Measurements from ENCODE around the gene C2CD4B. TPM values are rescaled to one million over a fixed set of nuclear protein-coding genes. Genes with fewer than 3 reads are reported as not detected.

Gene C2CD4B
- total RNA-seq, 4 donors from 2014 or later: 1.8 to 9.9 (median 3.5) TPM

DNA sequence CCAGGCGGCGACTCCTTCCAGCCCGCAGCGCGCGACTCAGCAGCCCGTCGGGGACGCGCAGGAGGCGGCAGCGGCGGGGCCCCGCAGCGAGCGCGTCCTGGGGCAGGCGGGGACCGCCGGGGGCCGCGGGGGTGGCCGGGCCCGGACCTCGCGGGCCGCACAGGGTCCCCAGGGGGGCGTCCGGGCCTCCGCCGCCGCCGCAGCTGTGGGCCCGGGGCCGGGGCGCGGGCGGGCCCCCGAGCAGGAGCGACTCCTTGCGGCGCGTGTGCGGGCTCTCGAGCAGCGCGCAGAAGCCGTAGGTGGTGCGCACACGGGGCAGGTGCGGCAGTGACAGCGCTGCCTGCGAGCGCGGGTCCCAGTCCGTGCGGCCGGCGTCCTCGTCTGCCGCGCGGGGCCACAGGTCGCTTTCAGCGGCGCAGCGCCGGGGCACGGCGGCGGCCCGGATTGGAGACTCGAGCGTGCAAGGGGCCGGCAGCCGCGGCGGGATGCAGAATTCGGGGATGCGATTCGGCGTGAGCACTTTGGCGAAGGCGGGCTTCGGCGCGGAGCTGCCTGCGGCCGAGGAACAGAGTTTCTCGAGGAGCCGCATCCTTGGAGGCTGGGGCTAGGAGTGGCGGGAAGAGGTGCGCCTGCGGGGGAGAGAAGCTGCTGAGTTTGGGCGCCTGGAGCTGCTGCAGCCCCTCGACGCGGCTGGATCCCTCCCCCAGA lies 535 bp downstream of the C2CD4B start:
- H3K4me1 ChIP-seq: peaks cover 0 to 6% (median 0%) of the 10 kb centered on the region in 4 donors
- peak in 1 of 3 donors; percentile 58 for DNase-seq
- no peaks in the 10 kb centered on the region for H3K9me3 ChIP-seq
- H3K36me3 ChIP-seq: no peaks in the 10 kb centered on the region
- no peaks in the 10 kb centered on the region for H3K27me3 ChIP-seq
- TF ChIP-seq POLR2A (IDR thresholded peaks at IDR 0.05): no peak
- TF ChIP-seq, protein P1, sequence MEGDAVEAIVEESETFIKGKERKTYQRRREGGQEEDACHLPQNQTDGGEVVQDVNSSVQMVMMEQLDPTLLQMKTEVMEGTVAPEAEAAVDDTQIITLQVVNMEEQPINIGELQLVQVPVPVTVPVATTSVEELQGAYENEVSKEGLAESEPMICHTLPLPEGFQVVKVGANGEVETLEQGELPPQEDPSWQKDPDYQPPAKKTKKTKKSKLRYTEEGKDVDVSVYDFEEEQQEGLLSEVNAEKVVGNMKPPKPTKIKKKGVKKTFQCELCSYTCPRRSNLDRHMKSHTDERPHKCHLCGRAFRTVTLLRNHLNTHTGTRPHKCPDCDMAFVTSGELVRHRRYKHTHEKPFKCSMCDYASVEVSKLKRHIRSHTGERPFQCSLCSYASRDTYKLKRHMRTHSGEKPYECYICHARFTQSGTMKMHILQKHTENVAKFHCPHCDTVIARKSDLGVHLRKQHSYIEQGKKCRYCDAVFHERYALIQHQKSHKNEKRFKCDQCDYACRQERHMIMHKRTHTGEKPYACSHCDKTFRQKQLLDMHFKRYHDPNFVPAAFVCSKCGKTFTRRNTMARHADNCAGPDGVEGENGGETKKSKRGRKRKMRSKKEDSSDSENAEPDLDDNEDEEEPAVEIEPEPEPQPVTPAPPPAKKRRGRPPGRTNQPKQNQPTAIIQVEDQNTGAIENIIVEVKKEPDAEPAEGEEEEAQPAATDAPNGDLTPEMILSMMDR (IDR thresholded peaks at IDR 0.05): peak in 1 of 6 experiments; percentile 24
- peak overlapping the region in 2 of 4 donors; percentile 35 to 40 for H3K27ac ChIP-seq
- peak overlapping the region; percentile 27 to 63 (median 48) for H3K4me3 ChIP-seq

GRCh38 chr15:62164014-62164395 lies 1.1 kb downstream of the C2CD4B start:
- Histone ChIP-seq H3K4me3 (peak overlapping the region; percentile 27 to 63 (median 48)), H3K4me1 (peaks cover 0 to 6% (median 0%) of the 10 kb centered on the region in 4 donors), H3K27ac (peak overlapping the region in 3 of 4 donors; percentile 23 to 40 (median 35)), H3K9me3 (no peaks in the 10 kb centered on the region), H3K36me3 (no peaks in the 10 kb centered on the region), H3K27me3 (no peaks in the 10 kb centered on the region)
- TF ChIP-seq, protein P1 (IDR thresholded peaks at IDR 0.05): no peak
- TF ChIP-seq POLR2A (IDR thresholded peaks at IDR 0.05): no peak
- DNase-seq: peak in 2 of 3 donors; percentile 47 to 66

GRCh38 chr15:62163397-62164013 lies 1.6 kb downstream of the C2CD4B start:
- Histone ChIP-seq H3K27ac (peak overlapping the region in 3 of 4 donors; percentile 23 to 40 (median 35)), H3K4me1 (peaks cover 0 to 6% (median 0%) of the 10 kb centered on the region in 4 donors), H3K4me3 (peak overlapping the region; percentile 27 to 63 (median 48)), H3K27me3 (no peaks in the 10 kb centered on the region), H3K36me3 (no peaks in the 10 kb centered on the region), H3K9me3 (no peaks in the 10 kb centered on the region)
- TF ChIP-seq, protein P1 (IDR thresholded peaks at IDR 0.05): no peak
- no peak for DNase-seq

- peaks cover 0 to 4% (median 0%) of the 10 kb centered on the region in 4 donors for H3K9me3 ChIP-seq
- no peak overlapping the region for H3K4me3 ChIP-seq
- no peak for TF ChIP-seq POLR2A (IDR thresholded peaks at IDR 0.05)
- TF ChIP-seq, protein P1 (IDR thresholded peaks at IDR 0.05): no peak
- no peaks in the 10 kb centered on the region for H3K4me1 ChIP-seq
- no peak for DNase-seq
- H3K27me3 ChIP-seq: no peaks in the 10 kb centered on the region
- H3K27ac ChIP-seq: no peak overlapping the region
- H3K36me3 ChIP-seq: no peaks in the 10 kb centered on the region
Measured at GRCh38 chr15:62153228-62153627, 11.9 kb downstream of the C2CD4B start.

GRCh38 chr15:62150445-62150844 lies 14.6 kb downstream of the C2CD4B start:
- Histone ChIP-seq H3K27me3 (no peaks in the 10 kb centered on the region), H3K4me1 (no peaks in the 10 kb centered on the region), H3K4me3 (no peak overlapping the region), H3K36me3 (no peaks in the 10 kb centered on the region), H3K9me3 (no peaks in the 10 kb centered on the region), H3K27ac (no peak overlapping the region)
- TF ChIP-seq, protein P1 (IDR thresholded peaks at IDR 0.05): no peak
- no peak for TF ChIP-seq POLR2A (IDR thresholded peaks at IDR 0.05)
- no peak for DNase-seq

Measured in Peyer's patch (tissue), 4 donors.